SU-DHL-6 (cell line): Measurements from ENCODE around the gene CYFIP2.

Experiments used
- H2AFZ ChIP-seq: fragments of 200-600 bp; sonication (generic); 2 replicates; pipeline ENCODE4 v1.6.1; 2014; ENCODE audit warnings: low read depth, mild to moderate bottlenecking, moderate library complexity, mixed read lengths, antibody characterized with exemption, low read length; ENCODE audit not compliant: severe bottlenecking
- H3F3A ChIP-seq: fragments of 200-600 bp; shearing (Covaris generic); 2 replicates; pipeline ENCODE4 v1.6.0; 2016; ENCODE audit warnings: antibody characterized with exemption, mild to moderate bottlenecking; ENCODE audit not compliant: insufficient read depth
- H3K27ac ChIP-seq: fragments of 200-600 bp; sonication (generic); 2 replicates; pipeline ENCODE4 v1.5.1; 2016; ENCODE audit warnings: low read depth, mild to moderate bottlenecking, low read length, moderate library complexity, mixed read lengths
- H3K27me3 ChIP-seq: fragments of 200-600 bp; sonication (generic), shearing (Covaris generic); 2 replicates; pipeline ENCODE4 v1.6.0; 2014; ENCODE audit warnings: mild to moderate bottlenecking, low read length
- H3K36me3 ChIP-seq: fragments of 200-600 bp; sonication (generic); 2 replicates; pipeline ENCODE4 v1.6.1; 2014; ENCODE audit warnings: mild to moderate bottlenecking, low read length, mixed read lengths
- H3K4me2 ChIP-seq: fragments of 300-600, 200-600 bp; shearing (Covaris generic), sonication (generic); 2 replicates; pipeline ENCODE4 v1.6.0; 2014; ENCODE audit warnings: low read length, low read depth, mild to moderate bottlenecking; ENCODE audit not compliant: poor library complexity, severe bottlenecking
- H3K4me3 ChIP-seq: fragments of 200-600 bp; sonication (generic); 2 replicates; pipeline ENCODE4 v1.5.1; 2014; ENCODE audit warnings: antibody characterized with exemption, low read length, mild to moderate bottlenecking, mixed read lengths; ENCODE audit not compliant: insufficient read depth, poor library complexity, severe bottlenecking
- H3K79me2 ChIP-seq: fragments of 200-600 bp; sonication (generic); 2 replicates; pipeline ENCODE4 v1.6.1; 2014; ENCODE audit warnings: mild to moderate bottlenecking, low read length, moderate library complexity; ENCODE audit not compliant: insufficient read depth
- H3K9ac ChIP-seq: fragments of 200-600 bp; sonication (generic); 2 replicates; pipeline ENCODE4 v1.7.0; 2014; ENCODE audit warnings: mild to moderate bottlenecking, low read length
- H3K9me2 ChIP-seq: fragments of 200-600 bp; sonication (generic); replicated peaks from 2 replicates; pipeline ENCODE4 v1.6.1; 2014; ENCODE audit warnings: low read length; ENCODE audit not compliant: insufficient read depth
- H3K9me3 ChIP-seq: fragments of 200-600 bp; sonication (generic); 2 replicates; pipeline ENCODE4 v1.6.1; 2014; ENCODE audit warnings: low read length, mixed read lengths; ENCODE audit not compliant: insufficient read depth
- H4K20me1 ChIP-seq: fragments of 200-600 bp; sonication (generic); 2 replicates; pipeline ENCODE4 v1.6.1; 2014; ENCODE audit warnings: low read depth, mild to moderate bottlenecking, antibody characterized with exemption, low read length, moderate library complexity, mixed read lengths
- EZH2phosphoT487 ChIP-seq: fragments of 200-600 bp; sonication (generic), shearing (Covaris generic); conservative IDR thresholded peaks from 2 replicates; pipeline ENCODE4 v1.6.1; 2018; ENCODE audit warnings: mild to moderate bottlenecking, antibody characterized with exemption, low read length, moderate library complexity, mixed read lengths
- TF ChIP-seq, protein P1 (sequence below): fragments of 200-600 bp; sonication (generic); IDR thresholded peaks from one replicate; pipeline ENCODE4 v1.5.1; 2017; ENCODE audit warnings: antibody characterized with exemption, mild to moderate bottlenecking, low read length, moderate library complexity; ENCODE audit not compliant: insufficient read depth, poor library complexity, severe bottlenecking

The CYFIP2 gene

GRCh38 chr5:157388111-157388710, 122.3 kb downstream of the CYFIP2 start:
- TF ChIP-seq, protein P1, sequence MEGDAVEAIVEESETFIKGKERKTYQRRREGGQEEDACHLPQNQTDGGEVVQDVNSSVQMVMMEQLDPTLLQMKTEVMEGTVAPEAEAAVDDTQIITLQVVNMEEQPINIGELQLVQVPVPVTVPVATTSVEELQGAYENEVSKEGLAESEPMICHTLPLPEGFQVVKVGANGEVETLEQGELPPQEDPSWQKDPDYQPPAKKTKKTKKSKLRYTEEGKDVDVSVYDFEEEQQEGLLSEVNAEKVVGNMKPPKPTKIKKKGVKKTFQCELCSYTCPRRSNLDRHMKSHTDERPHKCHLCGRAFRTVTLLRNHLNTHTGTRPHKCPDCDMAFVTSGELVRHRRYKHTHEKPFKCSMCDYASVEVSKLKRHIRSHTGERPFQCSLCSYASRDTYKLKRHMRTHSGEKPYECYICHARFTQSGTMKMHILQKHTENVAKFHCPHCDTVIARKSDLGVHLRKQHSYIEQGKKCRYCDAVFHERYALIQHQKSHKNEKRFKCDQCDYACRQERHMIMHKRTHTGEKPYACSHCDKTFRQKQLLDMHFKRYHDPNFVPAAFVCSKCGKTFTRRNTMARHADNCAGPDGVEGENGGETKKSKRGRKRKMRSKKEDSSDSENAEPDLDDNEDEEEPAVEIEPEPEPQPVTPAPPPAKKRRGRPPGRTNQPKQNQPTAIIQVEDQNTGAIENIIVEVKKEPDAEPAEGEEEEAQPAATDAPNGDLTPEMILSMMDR: no peak
- no peak for TF ChIP-seq EZH2phosphoT487
- H3F3A ChIP-seq: no peaks in the 10 kb centered on the region
- no peak overlapping the region for H2AFZ ChIP-seq
- H3K27me3 ChIP-seq: no peaks in the 10 kb centered on the region
- H3K9me3 ChIP-seq: no peaks in the 10 kb centered on the region
- H3K36me3 ChIP-seq: peaks cover 35% of the 10 kb centered on the region
- no peaks in the 10 kb centered on the region for H4K20me1 ChIP-seq
- H3K27ac ChIP-seq: no peak overlapping the region
- no peaks in the 10 kb centered on the region for H3K9me2 ChIP-seq
- no peak overlapping the region for H3K4me3 ChIP-seq
- no peaks in the 10 kb centered on the region for H3K79me2 ChIP-seq
- H3K4me2 ChIP-seq: no peak overlapping the region
- no peak overlapping the region for H3K9ac ChIP-seq

DNA sequence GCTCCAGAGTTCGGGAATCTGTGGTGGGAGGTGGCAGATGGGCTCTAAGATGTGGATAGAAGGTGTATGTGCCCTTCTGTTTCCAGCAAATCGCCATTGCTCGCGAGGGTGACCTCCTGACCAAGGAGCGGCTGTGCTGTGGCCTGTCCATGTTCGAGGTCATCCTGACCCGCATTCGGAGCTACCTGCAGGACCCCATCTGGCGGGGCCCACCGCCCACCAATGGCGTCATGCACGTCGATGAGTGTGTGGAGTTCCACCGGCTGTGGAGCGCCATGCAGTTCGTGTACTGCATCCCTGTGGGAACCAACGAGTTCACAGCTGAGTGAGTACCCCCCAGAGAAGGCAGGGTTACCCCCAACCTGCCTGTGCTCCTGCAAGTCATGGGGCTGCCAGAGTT, 123.2 kb downstream of the CYFIP2 start:
- Histone ChIP-seq H3F3A (no peaks in the 10 kb centered on the region), H3K36me3 (peaks cover 26% of the 10 kb centered on the region; the same call in 1 of the 2 replicates), H3K9ac (no peak overlapping the region), H3K9me2 (no peaks in the 10 kb centered on the region), H3K27me3 (no peaks in the 10 kb centered on the region), H3K27ac (no peak overlapping the region), H2AFZ (no peak overlapping the region), H3K4me3 (no peak overlapping the region), H3K9me3 (no peaks in the 10 kb centered on the region), H4K20me1 (no peaks in the 10 kb centered on the region), H3K79me2 (no peaks in the 10 kb centered on the region), H3K4me2 (no peak overlapping the region)
- TF ChIP-seq, protein P1: no peak
- TF ChIP-seq EZH2phosphoT487: no peak

DNA sequence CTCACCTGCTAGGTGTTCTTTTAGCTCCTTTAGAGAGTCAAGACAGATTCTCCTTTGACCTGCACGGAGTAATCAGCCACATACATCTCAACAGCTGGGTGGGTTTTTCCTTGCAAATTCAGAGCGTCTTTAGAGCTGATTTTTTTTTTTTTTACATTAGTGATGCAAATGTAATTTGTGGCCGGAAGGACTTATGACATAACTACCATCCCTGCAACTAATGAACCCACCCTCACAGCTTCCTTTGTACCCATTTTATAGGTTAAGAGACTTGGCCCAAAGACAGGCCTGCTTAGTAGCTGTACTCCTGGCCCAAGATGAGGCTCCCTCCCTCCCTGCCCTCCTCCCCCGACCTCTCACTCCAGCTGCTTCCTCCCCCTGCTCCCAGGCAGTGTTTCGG, 124.2 kb downstream of the CYFIP2 start:
- Histone ChIP-seq H3K4me3 (no peak overlapping the region), H3K79me2 (no peaks in the 10 kb centered on the region), H3K36me3 (peaks cover 20% of the 10 kb centered on the region; the same call in 1 of the 2 replicates), H4K20me1 (no peaks in the 10 kb centered on the region), H3K9me3 (no peaks in the 10 kb centered on the region), H3K27ac (no peak overlapping the region), H3K27me3 (no peaks in the 10 kb centered on the region), H3K4me2 (no peak overlapping the region), H2AFZ (no peak overlapping the region), H3K9me2 (no peaks in the 10 kb centered on the region), H3F3A (peaks cover 3% of the 10 kb centered on the region; the same call in 1 of the 2 replicates), H3K9ac (no peak overlapping the region)
- TF ChIP-seq, protein P1: no peak
- no peak for TF ChIP-seq EZH2phosphoT487
